Endothelial cell of umbilical vein (primary cell): ENCODE results near the gene CALHM6. TPM values are rescaled to one million over a fixed set of nuclear protein-coding genes. Genes with fewer than 3 reads are reported as not detected.

Source experiments
- BruUV-seq: library from RNA; stranded (reverse); fragments of 400-500 nt; replicated peaks from 2 replicates; lab custom pipeline; 2021; lab: Mats Ljungman, UMichigan
- CTCF ChIA-PET: fragments of 300-600, 350-600 bp; sonication (Branson Sonifier 250); formaldehyde crosslinking; loops from one replicate; lab custom pipeline; 2021; ENCODE audit warnings: antibody characterized with exemption, inconsistent platforms; lab: Charles Lee
- POLR2A ChIA-PET: fragments of 300-600, 350-600 bp; sonication (Branson Sonifier 250); formaldehyde crosslinking; loops from one replicate; lab custom pipeline; 2021; ENCODE audit warnings: antibody characterized with exemption, inconsistent platforms; lab: Charles Lee
- DNase-seq: peaks from one replicate; pipeline ENCODE4 v3.0.0-alpha.2; 2011; ENCODE audit warnings: low read depth, low spot score
- FAIRE-seq: peaks from 2 replicates; lab custom pipeline; 2011; peaks lifted over from hg19 to GRCh38; lab: Jason Lieb, UNC
- H2AFZ ChIP-seq: 2 replicates; pipeline ENCODE4 v1.6.0; 2012; ENCODE audit warnings: low read depth, low read length, control low read depth, inconsistent platforms
- H3K27ac ChIP-seq: 2 replicates; pipeline ENCODE4 v1.5.1; 2011; ENCODE audit warnings: low read depth, mild to moderate bottlenecking, control low read depth, low read length, moderate library complexity; ENCODE audit not compliant: insufficient read depth
- H3K27me3 ChIP-seq, 2 experiments: 2 replicates each; pipeline versions ENCODE4 v1.6.0 to v1.6.1; 2011; ENCODE audit warnings: low read length in 2 of 2, mixed read lengths in 1 of 2; ENCODE audit not compliant: control insufficient read depth in 2 of 2, insufficient read depth in 2 of 2
- H3K36me3 ChIP-seq, 2 experiments: 2 replicates in 1 of 2; 3 replicates in 1 of 2; pipeline ENCODE4 v1.5.1; 2011; ENCODE audit warnings: low read length in 2 of 2, mild to moderate bottlenecking in 1 of 2, moderate library complexity in 1 of 2; ENCODE audit not compliant: control insufficient read depth in 2 of 2, insufficient read depth in 2 of 2; ENCODE audit errors: extremely low read depth in 1 of 2
- H3K4me1 ChIP-seq: 3 replicates; pipeline ENCODE4 v1.5.1; 2011; ENCODE audit warnings: mild to moderate bottlenecking, low read length; ENCODE audit not compliant: control insufficient read depth, insufficient read depth; ENCODE audit errors: extremely low read depth
- H3K4me2 ChIP-seq: 2 replicates; pipeline ENCODE4 v1.6.1; 2011; ENCODE audit warnings: low read length, control low read depth, mixed read lengths; ENCODE audit not compliant: insufficient read depth
- H3K4me3 ChIP-seq, 3 experiments: fragments of 200-600 bp in 1 of 3; sonication (generic), shearing (Covaris generic) in 1 of 3; replicated peaks in 1 of 3; 2 replicates each; pipeline ENCODE4 v1.5.1; 2011 to 2016; ENCODE audit warnings: control low read depth in 3 of 3, low read length in 3 of 3, mild to moderate bottlenecking in 2 of 3, inconsistent platforms in 1 of 3, low read depth in 1 of 3, moderate library complexity in 1 of 3; ENCODE audit not compliant: insufficient read depth in 1 of 3
- H3K79me2 ChIP-seq: 2 replicates; pipeline ENCODE4 v1.6.0; 2012; ENCODE audit warnings: low read length, inconsistent platforms; ENCODE audit not compliant: control insufficient read depth, insufficient read depth
- H3K9ac ChIP-seq: replicated peaks from 2 replicates; pipeline ENCODE3; 2011; ENCODE audit warnings: low read length, control low read depth; ENCODE audit not compliant: insufficient read depth; ENCODE audit errors: extremely low read depth
- H3K9me1 ChIP-seq: replicated peaks from 3 replicates; pipeline ENCODE4 v1.6.0; 2011; ENCODE audit warnings: mild to moderate bottlenecking, low read length; ENCODE audit not compliant: control insufficient read depth, insufficient read depth; ENCODE audit errors: extremely low read depth
- H3K9me3 ChIP-seq: replicated peaks from 2 replicates; pipeline ENCODE4 v1.5.1; 2012; ENCODE audit warnings: low read length, inconsistent platforms; ENCODE audit not compliant: control insufficient read depth, insufficient read depth
- H4K20me1 ChIP-seq: replicated peaks from 2 replicates; pipeline ENCODE3; 2011; ENCODE audit warnings: mild to moderate bottlenecking, low read length; ENCODE audit not compliant: control insufficient read depth, insufficient read depth; ENCODE audit errors: extremely low read depth
- EZH2 ChIP-seq: IDR thresholded peaks from 2 replicates; pipeline ENCODE4 v1.6.1; 2012; ENCODE audit warnings: borderline replicate concordance, low read depth, mild to moderate bottlenecking, moderate library complexity, low read length, inconsistent platforms; ENCODE audit not compliant: severe bottlenecking
- FOS ChIP-seq: IDR thresholded peaks from 2 replicates; pipeline ENCODE4 v1.6.1; 2011; ENCODE audit warnings: mild to moderate bottlenecking, low read length, moderate library complexity, borderline replicate concordance; ENCODE audit not compliant: insufficient read depth
- GATA2 ChIP-seq: IDR thresholded peaks from 2 replicates; pipeline ENCODE4 v1.7.0; 2011; ENCODE audit warnings: low read depth, mild to moderate bottlenecking, moderate library complexity, mixed read lengths, low read length; ENCODE audit not compliant: insufficient read length, insufficient read depth
- JUN ChIP-seq: IDR thresholded peaks from 2 replicates; pipeline ENCODE4 v1.6.1; 2011; ENCODE audit warnings: borderline replicate concordance, low read depth; ENCODE audit not compliant: insufficient read length, insufficient read depth
- MYC ChIP-seq: IDR thresholded peaks from one replicate; pipeline ENCODE4 v1.6.1; 2011; ENCODE audit warnings: mild to moderate bottlenecking, low read depth, low read length
- POLR2A ChIP-seq: IDR thresholded peaks from 2 replicates; pipeline ENCODE4 v1.6.1; 2012; ENCODE audit warnings: low read depth, mild to moderate bottlenecking, control low read depth, low read length
- POLR2AphosphoS5 ChIP-seq: IDR thresholded peaks from 2 replicates; pipeline ENCODE4 v1.6.1; 2012; ENCODE audit warnings: low read depth, mild to moderate bottlenecking, control low read depth, low read length, moderate library complexity; ENCODE audit not compliant: insufficient read depth
- dilution Hi-C: fragments of 300-500 bp; cut with MboI; formaldehyde crosslinking; loops from one replicate; pipeline ENCODE4 v1.15.0; 2019; ENCODE audit warnings: low sequenced_read_pairs; ENCODE audit not compliant: extremely low pct_ligation_motif_present
- intact Hi-C: fragments of 100-400 bp; cut with micrococcal nuclease; formaldehyde crosslinking; loops from one replicate; pipeline ENCODE4 v1.10.0; 2022
- polyA plus RNA-seq, 4 experiments: library from polyadenylated mRNA; depleted of rRNA in 3 of 4; stranded (reverse) in 3 of 4; unstranded in 1 of 4; fragments of >200 nt; gene quantifications; 2 replicates each; pipeline versions ENCODE4 v1.2.1 to v1.2.3, GENCODE V29; 2011 to 2012; ENCODE audit warnings: missing spikeins in 1 of 4
- total RNA-seq: library from RNA; stranded (reverse); gene quantifications from 2 replicates; pipeline ENCODE4 v1.2.3, GENCODE V29; 2021
- TF ChIP-seq, protein P1 (sequence below): IDR thresholded peaks from 2 replicates; pipeline ENCODE4 v1.6.1; 2011; ENCODE audit not compliant: insufficient read depth, insufficient read length
- TF ChIP-seq, protein P2 (sequence below), 2 donors: IDR thresholded peaks; 1 replicate in 1 of 2; 2 replicates in 1 of 2; pipeline ENCODE4 v1.5.1; 2011; ENCODE audit warnings: low read length in 2 of 2, mild to moderate bottlenecking in 2 of 2, moderate library complexity in 2 of 2, control low read depth in 1 of 2, inconsistent platforms in 1 of 2, low read depth in 1 of 2; ENCODE audit not compliant: insufficient read depth in 1 of 2; ENCODE audit errors: extremely low read depth in 1 of 2

Gene CALHM6
- total and polyA plus RNA-seq, 2 donors (not counting 3 experiments of a cell fraction or from before 2014, with no cell fraction given): 0.08 TPM; not detected in 1

DNA sequence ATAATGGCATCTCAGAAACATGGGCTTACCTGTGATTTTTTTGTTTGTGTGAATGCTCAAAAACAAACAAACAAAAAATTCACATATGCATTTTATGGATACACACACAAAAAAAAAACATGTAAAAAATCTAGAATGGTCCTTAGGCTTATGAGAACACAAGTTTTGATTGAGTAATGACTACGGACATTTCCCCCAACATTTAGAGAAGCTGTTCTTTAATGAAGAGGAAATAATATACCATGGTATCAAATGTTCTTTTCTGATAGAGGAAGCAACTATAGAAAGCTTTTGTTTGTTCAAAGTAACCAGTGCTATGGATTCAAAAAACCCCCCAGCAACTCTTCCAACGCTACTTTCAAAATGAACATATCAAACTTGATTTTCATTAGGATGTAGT is 8.6 kb upstream of the CALHM6 start:
- Histone ChIP-seq H3K36me3 (no peaks in the 10 kb centered on the region), H3K9me3 (no peaks in the 10 kb centered on the region), H2AFZ (no peak overlapping the region), H3K4me1 (no peaks in the 10 kb centered on the region), H3K27me3 (no peaks in the 10 kb centered on the region), H4K20me1 (no peaks in the 10 kb centered on the region), H3K79me2 (no peaks in the 10 kb centered on the region), H3K4me2 (no peak overlapping the region), H3K4me3 (no peak overlapping the region), H3K27ac (no peak overlapping the region), H3K9me1 (no peaks in the 10 kb centered on the region), H3K9ac (no peak overlapping the region)
- DNase-seq: no peak
- no peak for FAIRE-seq
- intact Hi-C loops (no loop called here), dilution Hi-C loops (no loop called here)
- POLR2A ChIA-PET: no interaction called here
- CTCF ChIA-PET: interaction anchor here (1.2 kb wide), 1 partner anchor 17 kb away, joined by 3 read pairs; no protein-coding TSS in a partner anchor
- no TSS peak for BruUV-seq
- TF ChIP-seq GATA2: no peak
- TF ChIP-seq POLR2AphosphoS5: no peak
- no peak for TF ChIP-seq FOS
- TF ChIP-seq, protein P1, sequence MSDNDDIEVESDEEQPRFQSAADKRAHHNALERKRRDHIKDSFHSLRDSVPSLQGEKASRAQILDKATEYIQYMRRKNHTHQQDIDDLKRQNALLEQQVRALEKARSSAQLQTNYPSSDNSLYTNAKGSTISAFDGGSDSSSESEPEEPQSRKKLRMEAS: no peak
- TF ChIP-seq MYC: no peak
- TF ChIP-seq JUN: no peak
- TF ChIP-seq POLR2A: no peak
- no peak for TF ChIP-seq EZH2
- TF ChIP-seq, protein P2, sequence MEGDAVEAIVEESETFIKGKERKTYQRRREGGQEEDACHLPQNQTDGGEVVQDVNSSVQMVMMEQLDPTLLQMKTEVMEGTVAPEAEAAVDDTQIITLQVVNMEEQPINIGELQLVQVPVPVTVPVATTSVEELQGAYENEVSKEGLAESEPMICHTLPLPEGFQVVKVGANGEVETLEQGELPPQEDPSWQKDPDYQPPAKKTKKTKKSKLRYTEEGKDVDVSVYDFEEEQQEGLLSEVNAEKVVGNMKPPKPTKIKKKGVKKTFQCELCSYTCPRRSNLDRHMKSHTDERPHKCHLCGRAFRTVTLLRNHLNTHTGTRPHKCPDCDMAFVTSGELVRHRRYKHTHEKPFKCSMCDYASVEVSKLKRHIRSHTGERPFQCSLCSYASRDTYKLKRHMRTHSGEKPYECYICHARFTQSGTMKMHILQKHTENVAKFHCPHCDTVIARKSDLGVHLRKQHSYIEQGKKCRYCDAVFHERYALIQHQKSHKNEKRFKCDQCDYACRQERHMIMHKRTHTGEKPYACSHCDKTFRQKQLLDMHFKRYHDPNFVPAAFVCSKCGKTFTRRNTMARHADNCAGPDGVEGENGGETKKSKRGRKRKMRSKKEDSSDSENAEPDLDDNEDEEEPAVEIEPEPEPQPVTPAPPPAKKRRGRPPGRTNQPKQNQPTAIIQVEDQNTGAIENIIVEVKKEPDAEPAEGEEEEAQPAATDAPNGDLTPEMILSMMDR (IDR thresholded peaks at IDR 0.05; ENCODE audit: extremely low read depth in 1 of 2, insufficient read depth in 1 of 2, low read depth in 1 of 2, low read length in 2 of 2): no peak
